ENCODE measurements around the gene SPTSSA.
"Not testable (repeated sequence)": the region's sequence is repeated elsewhere in the genome, so short reads cannot be mapped to it uniquely, and the experiment has no call there.

SPTSSA gene

DNA sequence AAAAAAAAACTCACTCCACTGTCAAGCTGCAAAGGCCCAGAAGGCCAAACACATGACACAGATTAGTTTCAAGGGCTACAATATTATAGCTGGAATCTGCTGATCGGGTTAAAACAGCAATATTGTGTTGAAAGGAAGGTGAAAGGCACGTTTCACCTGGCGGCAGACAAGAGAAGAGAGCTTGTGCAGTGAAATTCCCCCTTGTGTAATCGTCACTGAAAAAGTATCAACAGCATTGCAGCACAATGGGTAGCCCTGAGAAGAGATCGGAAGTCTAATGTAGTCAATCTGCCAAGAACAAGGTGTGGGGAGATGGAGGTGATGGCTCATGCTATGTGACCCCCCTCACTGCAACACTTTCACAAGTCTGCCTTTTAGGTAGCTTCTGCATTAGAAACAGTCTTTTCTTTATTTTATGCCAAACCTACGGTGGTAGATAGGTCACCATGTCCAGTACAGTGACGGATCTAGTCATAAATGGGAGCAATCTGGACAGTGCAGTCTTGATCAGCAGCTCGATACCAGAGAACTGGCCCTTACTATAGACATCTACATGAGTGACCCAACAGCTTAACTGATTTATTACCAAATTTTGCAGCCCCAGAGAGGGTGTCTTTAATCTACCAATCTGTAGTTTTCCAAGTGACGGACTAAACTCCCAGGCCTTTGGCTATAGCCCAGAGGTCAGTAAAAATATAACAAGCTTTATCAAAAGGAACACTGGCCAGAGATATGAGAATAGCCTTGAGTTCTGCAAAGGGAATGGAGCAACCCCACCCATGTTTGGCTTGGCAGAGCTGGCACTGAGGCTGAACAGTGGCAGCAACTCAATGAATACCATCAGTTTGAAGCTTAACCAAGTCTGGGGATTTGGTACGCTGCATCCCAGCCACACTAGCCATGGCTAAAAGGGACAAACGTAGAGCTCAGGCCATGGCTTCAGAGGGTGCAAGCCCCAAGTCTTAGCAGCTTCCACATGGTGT, 35.4 kb downstream of the SPTSSA start:
- no peak for DNase-seq (ENCODE audit: low spot score)
- Mint-ChIP-seq H3K36me3 (ENCODE audit: low read depth) (no peaks in the 10 kb centered on the region), H3K4me3 (no peak overlapping the region), H3K9me3 (no peaks in the 10 kb centered on the region), H3K27ac (no peak overlapping the region), H3K27me3 (ENCODE audit: low read depth) (no peaks in the 10 kb centered on the region), H3K4me1 (ENCODE audit: low read depth) (no peaks in the 10 kb centered on the region)

GRCh38 chr14:34425095-34425851, 36.8 kb downstream of the SPTSSA start:
- Mint-ChIP-seq H3K27ac (no peak overlapping the region), H3K4me3 (no peak overlapping the region), H3K36me3 (ENCODE audit: low read depth) (no peaks in the 10 kb centered on the region), H3K27me3 (ENCODE audit: low read depth) (no peaks in the 10 kb centered on the region), H3K9me3 (peaks cover 5% of the 10 kb centered on the region), H3K4me1 (ENCODE audit: low read depth) (no peaks in the 10 kb centered on the region)
- DNase-seq (ENCODE audit: low spot score) = no peak

DNA sequence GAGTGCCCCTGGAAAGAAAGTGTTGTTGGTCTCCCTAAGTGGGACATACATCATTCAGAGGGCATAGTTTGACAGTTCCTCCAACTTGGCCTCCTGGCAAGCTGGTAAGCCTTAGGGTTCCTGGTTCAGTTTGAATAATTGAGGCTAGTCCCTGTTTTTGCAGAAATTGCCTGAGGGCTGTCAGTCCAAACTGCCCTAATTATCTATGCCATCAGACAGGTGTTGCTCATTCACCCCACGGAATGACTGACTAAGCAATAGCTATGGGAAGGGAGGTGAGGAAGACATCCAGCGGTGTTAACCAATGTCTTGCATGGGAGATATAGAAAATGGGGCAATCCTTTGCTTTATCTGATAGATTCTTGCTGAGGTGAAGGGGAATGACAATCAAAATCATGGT, 37.6 kb downstream of the SPTSSA start:
- Mint-ChIP-seq H3K27ac (no peak overlapping the region), H3K27me3 (ENCODE audit: low read depth) (no peaks in the 10 kb centered on the region), H3K4me1 (ENCODE audit: low read depth) (no peaks in the 10 kb centered on the region), H3K4me3 (no peak overlapping the region), H3K9me3 (peaks cover 5% of the 10 kb centered on the region), H3K36me3 (ENCODE audit: low read depth) (no peaks in the 10 kb centered on the region)
- no peak for DNase-seq (ENCODE audit: low spot score)

DNA sequence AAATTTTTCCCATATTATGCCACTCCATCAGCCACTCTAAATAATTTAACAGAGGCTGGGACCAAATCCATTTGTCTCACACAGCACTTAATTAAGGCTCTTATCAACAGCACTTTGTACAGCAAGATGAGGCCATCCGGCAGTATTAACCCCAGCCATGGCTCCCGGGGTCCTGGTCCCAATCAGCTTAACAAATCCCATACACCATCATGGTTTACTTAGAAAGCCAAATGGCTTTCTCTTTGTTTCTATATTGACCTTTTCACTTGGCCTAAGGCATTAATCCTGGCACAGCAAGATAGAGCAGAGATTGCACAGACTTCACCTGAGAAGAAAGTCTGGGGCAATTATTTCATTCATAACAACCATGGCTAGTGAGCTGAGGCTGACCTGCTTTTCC, 38.6 kb downstream of the SPTSSA start:
- H3K27me3 Mint-ChIP-seq (ENCODE audit: low read depth) = no peaks in the 10 kb centered on the region
- no peaks in the 10 kb centered on the region for H3K36me3 Mint-ChIP-seq (ENCODE audit: low read depth)
- no peaks in the 10 kb centered on the region for H3K4me1 Mint-ChIP-seq (ENCODE audit: low read depth)
- H3K4me3 Mint-ChIP-seq = no peak overlapping the region
- H3K27ac Mint-ChIP-seq = no peak overlapping the region
- no peak for DNase-seq (ENCODE audit: low spot score)
- H3K9me3 Mint-ChIP-seq = peaks cover 5% of the 10 kb centered on the region

- Mint-ChIP-seq H3K36me3 (ENCODE audit: low read depth) (no peaks in the 10 kb centered on the region), H3K9me3 (peaks cover 5% of the 10 kb centered on the region), H3K4me3 (no peak overlapping the region), H3K27me3 (ENCODE audit: low read depth) (peaks cover 6% of the 10 kb centered on the region), H3K4me1 (ENCODE audit: low read depth) (no peaks in the 10 kb centered on the region), H3K27ac (no peak overlapping the region)
- no peak for DNase-seq (ENCODE audit: low spot score)
Measured at GRCh38 chr14:34420547-34421150, 41.4 kb downstream of the SPTSSA start.

GRCh38 chr14:34409721-34410120, 52.3 kb downstream of the SPTSSA start:
- Mint-ChIP-seq H3K27ac (no peak overlapping the region), H3K36me3 (ENCODE audit: low read depth) (no peaks in the 10 kb centered on the region), H3K4me3 (no peak overlapping the region), H3K9me3 (peaks cover 8% of the 10 kb centered on the region), H3K27me3 (ENCODE audit: low read depth) (peaks cover 2% of the 10 kb centered on the region), H3K4me1 (ENCODE audit: low read depth) (no peaks in the 10 kb centered on the region)
- DNase-seq (ENCODE audit: low spot score) = no peak

- Mint-ChIP-seq H3K27me3 (ENCODE audit: low read depth) (peaks cover 2% of the 10 kb centered on the region), H3K4me3 (no peak overlapping the region), H3K27ac (no peak overlapping the region), H3K9me3 (peaks cover 8% of the 10 kb centered on the region), H3K4me1 (ENCODE audit: low read depth) (no peaks in the 10 kb centered on the region), H3K36me3 (ENCODE audit: low read depth) (no peaks in the 10 kb centered on the region)
- no peak for DNase-seq (ENCODE audit: low spot score)
Measured at GRCh38 chr14:34407951-34408350, 54.1 kb downstream of the SPTSSA start.

DNA sequence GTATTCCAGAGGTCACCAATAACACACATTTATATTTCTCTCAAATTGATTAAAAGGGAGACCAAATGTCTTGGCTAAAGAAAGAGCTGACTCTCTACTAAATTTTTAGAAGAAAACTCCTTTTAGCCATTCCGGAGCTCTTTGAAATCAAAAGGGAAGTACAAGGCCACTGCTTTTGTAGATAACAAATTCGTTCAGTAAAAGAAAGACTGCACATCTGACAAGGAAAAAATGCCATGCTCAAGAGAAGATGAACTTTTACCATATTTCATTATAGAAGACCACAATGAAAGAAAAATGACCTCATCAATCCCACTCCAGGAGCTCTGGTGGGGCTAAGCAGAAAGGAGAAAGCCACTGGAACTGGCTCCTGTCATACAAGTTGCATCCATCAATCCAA, 57.6 kb downstream of the SPTSSA start:
- DNase-seq (ENCODE audit: low spot score) = no peak
- Mint-ChIP-seq H3K27me3 (ENCODE audit: low read depth) (peaks cover 2% of the 10 kb centered on the region), H3K36me3 (ENCODE audit: low read depth) (no peaks in the 10 kb centered on the region), H3K4me1 (ENCODE audit: low read depth) (no peaks in the 10 kb centered on the region), H3K27ac (no peak overlapping the region), H3K9me3 (no peaks in the 10 kb centered on the region), H3K4me3 (no peak overlapping the region)

GRCh38 chr14:34403646-34404045, 58.4 kb downstream of the SPTSSA start:
- Mint-ChIP-seq H3K36me3 (ENCODE audit: low read depth) (no peaks in the 10 kb centered on the region), H3K4me1 (ENCODE audit: low read depth) (no peaks in the 10 kb centered on the region), H3K4me3 (no peak overlapping the region), H3K27ac (no peak overlapping the region), H3K27me3 (ENCODE audit: low read depth) (peaks cover 2% of the 10 kb centered on the region), H3K9me3 (no peaks in the 10 kb centered on the region)
- DNase-seq (ENCODE audit: low spot score) = no peak

DNA sequence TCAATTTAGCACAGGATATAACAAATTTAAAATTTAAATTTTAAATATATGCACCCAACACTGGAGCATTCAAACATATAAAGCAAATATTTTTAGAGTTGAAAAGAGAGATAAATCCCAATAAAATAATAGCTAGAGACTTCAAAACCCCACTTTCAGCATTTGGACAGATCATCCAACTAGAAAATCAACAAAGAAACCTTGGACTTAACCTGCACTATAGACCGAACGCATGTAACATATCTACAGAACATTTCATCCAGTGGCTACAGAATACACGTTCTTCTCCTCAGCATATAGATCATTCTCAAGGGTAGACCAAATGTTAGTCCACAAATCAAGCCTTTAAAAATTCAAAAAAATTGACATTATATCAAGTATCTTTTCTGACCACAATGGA, 64.0 kb downstream of the SPTSSA start:
- no peaks in the 10 kb centered on the region for H3K9me3 Mint-ChIP-seq
- H3K27me3 Mint-ChIP-seq (ENCODE audit: low read depth) = no peaks in the 10 kb centered on the region
- H3K4me3 Mint-ChIP-seq = no peak overlapping the region
- H3K36me3 Mint-ChIP-seq (ENCODE audit: low read depth) = no peaks in the 10 kb centered on the region
- no peaks in the 10 kb centered on the region for H3K4me1 Mint-ChIP-seq (ENCODE audit: low read depth)
- no peak overlapping the region for H3K27ac Mint-ChIP-seq
- no peak for DNase-seq (ENCODE audit: low spot score)

GRCh38 chr14:34387974-34388516, 74.0 kb downstream of the SPTSSA start:
- no peak overlapping the region for H3K4me3 Mint-ChIP-seq

GRCh38 chr14:34386865-34387485, 75.1 kb downstream of the SPTSSA start:
- Mint-ChIP-seq H3K36me3 (ENCODE audit: low read depth) (no peaks in the 10 kb centered on the region), H3K4me1 (ENCODE audit: low read depth) (no peaks in the 10 kb centered on the region), H3K27ac (no peak overlapping the region), H3K4me3 (no peak overlapping the region), H3K9me3 (no peaks in the 10 kb centered on the region), H3K27me3 (ENCODE audit: low read depth) (no peaks in the 10 kb centered on the region)
- no peak for DNase-seq (ENCODE audit: low spot score)

More at GRCh38 chr14:34387974-34388516, 74.0 kb downstream of the SPTSSA start:
- no peak overlapping the region for H3K27ac Mint-ChIP-seq
- H3K36me3 Mint-ChIP-seq (ENCODE audit: low read depth) = no peaks in the 10 kb centered on the region
- H3K27me3 Mint-ChIP-seq (ENCODE audit: low read depth) = no peaks in the 10 kb centered on the region
- DNase-seq (ENCODE audit: low spot score) = no peak
- H3K4me1 Mint-ChIP-seq (ENCODE audit: low read depth) = no peaks in the 10 kb centered on the region
- no peaks in the 10 kb centered on the region for H3K9me3 Mint-ChIP-seq

- not testable (repeated sequence) for H3K36me3 Mint-ChIP-seq (ENCODE audit: low read depth); H3K27me3 Mint-ChIP-seq (ENCODE audit: low read depth); H3K9me3 Mint-ChIP-seq; H3K4me3 Mint-ChIP-seq; H3K27ac Mint-ChIP-seq; H3K4me1 Mint-ChIP-seq (ENCODE audit: low read depth); DNase-seq (ENCODE audit: low spot score)
Measured at GRCh38 chr14:34385881-34386280, 76.2 kb downstream of the SPTSSA start.

Measured in T-helper 2 cell treated with Interferon-gamma antibody and Interleukin-4, amounts not matched to agents 5 μg/mL and 100 μg/mL, for 36 hours (primary cell).